ENCODE measurements around the gene NR3C1. TPM values are rescaled to one million over a fixed set of nuclear protein-coding genes. Genes with fewer than 3 reads are reported as not detected.

Gene NR3C1
- total RNA-seq, 1 experiment from 2014 or later: 31.4 TPM

- Histone ChIP-seq H4K20me1 (ENCODE audit: control insufficient read depth, insufficient read depth, insufficient read length) (no peaks in the 10 kb centered on the region), H2BK120ac (ENCODE audit: low read depth, low read length, poor library complexity, severe bottlenecking) (no peak overlapping the region), H3K23me2 (ENCODE audit: insufficient read length, low read depth, low read length, poor library complexity, severe bottlenecking) (no peaks in the 10 kb centered on the region), H3K56ac (ENCODE audit: insufficient read length, low read depth, low read length) (no peak overlapping the region), H4K8ac (replicated peaks; ENCODE audit: insufficient read length, low read depth, low read length) (no peak overlapping the region), H3K27me3 (ENCODE audit: insufficient read depth, low read length) (no peaks in the 10 kb centered on the region), H2AFZ (ENCODE audit: low read length) (no peak overlapping the region), H3T11ph (ENCODE audit: low read length) (no peak overlapping the region), H3K79me1 (ENCODE audit: insufficient read depth, low read depth, low read length, poor library complexity, severe bottlenecking) (no peaks in the 10 kb centered on the region), H3K9me3 (ENCODE audit: control insufficient read depth, low read depth, low read length) (no peaks in the 10 kb centered on the region), H3K27ac (ENCODE audit: insufficient read length, low read depth, low read length) (no peak overlapping the region), H3K4ac (ENCODE audit: low read depth, low read length) (no peak overlapping the region), H2AK5ac (ENCODE audit: insufficient read length, low read length) (no peak overlapping the region), H3K4me2 (ENCODE audit: insufficient read depth, insufficient read length, low read length) (no peak overlapping the region), H3K9ac (ENCODE audit: extremely low read depth, insufficient read length, low read length) (no peak overlapping the region), H2BK5ac (ENCODE audit: insufficient read length, low read length) (no peak overlapping the region), H2BK15ac (ENCODE audit: low read depth, low read length) (no peak overlapping the region), H4K91ac (ENCODE audit: insufficient read length, low read depth, low read length) (no peak overlapping the region), H3K18ac (ENCODE audit: insufficient read length, low read depth, low read length) (no peak overlapping the region), H3K23ac (ENCODE audit: insufficient read length, low read depth, low read length) (no peak overlapping the region), H4K5ac (ENCODE audit: insufficient read length, low read depth, low read length) (no peak overlapping the region), H3K14ac (ENCODE audit: insufficient read depth, low read length) (no peak overlapping the region), H3K79me2 (ENCODE audit: insufficient read depth, low read length) (no peaks in the 10 kb centered on the region), H2BK20ac (ENCODE audit: low read depth, low read length, poor library complexity, severe bottlenecking) (no peak overlapping the region), H2BK12ac (ENCODE audit: insufficient read length, low read depth, low read length) (no peak overlapping the region), H3K4me1 (ENCODE audit: insufficient read depth, low read length) (no peaks in the 10 kb centered on the region; the same call in 1 of the 2 replicates)
- Mint-ChIP-seq H3K4me1 (peaks cover 0 to 3% of the 10 kb centered on the region in 2 experiments; a peak in 1 of 4 replicates), H3K27me3 (ENCODE audit: low read depth) (no peaks in the 10 kb centered on the region; the same call in 1 of the 2 replicates), H3K9me3 (peaks cover 14 to 16% of the 10 kb centered on the region in 2 experiments), H3K36me3 (ENCODE audit: insufficient read depth in 1 of 3, low read depth in 3 of 3) (peaks cover 0 to 12% (median 11%) of the 10 kb centered on the region in 3 experiments), H3K27ac (no peak overlapping the region), H3K4me3 (no peak overlapping the region)
- no peak for DNase-seq
- no CpG with 5 or more reads among the region's 1 CpG for WGBS (ENCODE audit: extremely low coverage, insufficient read length, low lambda C conversion rate)
- no peak for TF ChIP-seq CTCF (conservative IDR thresholded peaks at IDR 0.05)
These were observed 140.9 kb downstream of the NR3C1 start for GRCh38 chr5:143262393-143263174.

Data from H9 (cell line).